KOPT-K1 (cell line): ENCODE measurements around the gene CELSR3.

Experiments
- H3K27ac ChIP-seq: fragments of 200-600 bp; sonication (generic); 2 replicates; pipeline ENCODE4 v1.5.1; 2016; ENCODE audit warnings: antibody characterized with exemption, mild to moderate bottlenecking, low read depth, low read length; ENCODE audit not compliant: poor library complexity, severe bottlenecking
- H3K36me3 ChIP-seq: fragments of 200-600 bp; sonication (generic); 2 replicates; pipeline ENCODE4 v1.5.1; 2017; ENCODE audit warnings: antibody characterized with exemption, mild to moderate bottlenecking, low read length, moderate library complexity; ENCODE audit not compliant: insufficient read depth
- H3K9me3 ChIP-seq: fragments of 200-600 bp; sonication (generic); 2 replicates; pipeline ENCODE4 v1.5.1; 2017; ENCODE audit warnings: antibody characterized with exemption, low read length, mild to moderate bottlenecking; ENCODE audit not compliant: insufficient read depth, poor library complexity, severe bottlenecking

CELSR3 gene, protein sequence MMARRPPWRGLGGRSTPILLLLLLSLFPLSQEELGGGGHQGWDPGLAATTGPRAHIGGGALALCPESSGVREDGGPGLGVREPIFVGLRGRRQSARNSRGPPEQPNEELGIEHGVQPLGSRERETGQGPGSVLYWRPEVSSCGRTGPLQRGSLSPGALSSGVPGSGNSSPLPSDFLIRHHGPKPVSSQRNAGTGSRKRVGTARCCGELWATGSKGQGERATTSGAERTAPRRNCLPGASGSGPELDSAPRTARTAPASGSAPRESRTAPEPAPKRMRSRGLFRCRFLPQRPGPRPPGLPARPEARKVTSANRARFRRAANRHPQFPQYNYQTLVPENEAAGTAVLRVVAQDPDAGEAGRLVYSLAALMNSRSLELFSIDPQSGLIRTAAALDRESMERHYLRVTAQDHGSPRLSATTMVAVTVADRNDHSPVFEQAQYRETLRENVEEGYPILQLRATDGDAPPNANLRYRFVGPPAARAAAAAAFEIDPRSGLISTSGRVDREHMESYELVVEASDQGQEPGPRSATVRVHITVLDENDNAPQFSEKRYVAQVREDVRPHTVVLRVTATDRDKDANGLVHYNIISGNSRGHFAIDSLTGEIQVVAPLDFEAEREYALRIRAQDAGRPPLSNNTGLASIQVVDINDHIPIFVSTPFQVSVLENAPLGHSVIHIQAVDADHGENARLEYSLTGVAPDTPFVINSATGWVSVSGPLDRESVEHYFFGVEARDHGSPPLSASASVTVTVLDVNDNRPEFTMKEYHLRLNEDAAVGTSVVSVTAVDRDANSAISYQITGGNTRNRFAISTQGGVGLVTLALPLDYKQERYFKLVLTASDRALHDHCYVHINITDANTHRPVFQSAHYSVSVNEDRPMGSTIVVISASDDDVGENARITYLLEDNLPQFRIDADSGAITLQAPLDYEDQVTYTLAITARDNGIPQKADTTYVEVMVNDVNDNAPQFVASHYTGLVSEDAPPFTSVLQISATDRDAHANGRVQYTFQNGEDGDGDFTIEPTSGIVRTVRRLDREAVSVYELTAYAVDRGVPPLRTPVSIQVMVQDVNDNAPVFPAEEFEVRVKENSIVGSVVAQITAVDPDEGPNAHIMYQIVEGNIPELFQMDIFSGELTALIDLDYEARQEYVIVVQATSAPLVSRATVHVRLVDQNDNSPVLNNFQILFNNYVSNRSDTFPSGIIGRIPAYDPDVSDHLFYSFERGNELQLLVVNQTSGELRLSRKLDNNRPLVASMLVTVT (N-terminal part only)

DNA sequence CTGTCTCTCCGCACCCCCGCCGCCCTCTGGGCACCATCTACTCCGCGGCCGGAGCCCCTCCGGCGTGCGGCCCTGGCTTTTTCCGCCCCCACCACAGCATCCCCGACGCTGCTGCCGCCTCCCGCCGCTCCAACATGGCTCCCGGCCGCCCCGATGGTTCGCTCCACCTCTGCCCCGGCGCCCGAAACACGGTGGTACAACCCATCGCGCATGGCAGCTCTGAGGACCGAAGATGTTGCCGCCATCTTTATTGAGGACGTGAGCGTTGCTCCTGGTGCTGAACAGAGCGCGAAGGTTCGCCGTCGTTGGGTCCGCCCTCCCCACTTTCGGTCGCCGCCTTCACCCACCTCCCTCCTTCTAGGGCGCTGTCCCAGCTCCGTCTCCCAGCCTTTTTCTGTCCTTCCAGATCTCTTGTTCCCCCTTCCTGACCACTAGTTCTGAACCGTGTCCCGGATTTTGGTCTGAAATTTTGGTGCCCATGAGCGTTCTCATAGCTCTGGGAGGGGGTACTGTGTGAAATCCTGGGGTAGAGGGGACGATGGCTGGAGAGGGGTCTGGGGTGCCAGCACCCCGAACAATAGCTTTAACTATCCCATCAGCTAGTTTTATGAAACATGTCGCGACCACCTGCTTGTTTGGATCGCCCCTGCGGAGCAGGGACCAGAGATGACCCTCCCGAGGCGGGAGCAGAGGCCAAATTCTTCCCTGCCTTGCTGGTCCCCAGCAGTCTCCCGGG lies at the start of gene CELSR3:
TSS of gene CELSR3 (minus strand) at position 134 of the 736 bp plus-strand sequence. CDS start 252 bp downstream, outside the sequence.
- Histone ChIP-seq H3K27ac (no peak within 1 kb of the TSS), H3K36me3 (0 out of 2 replicates have a peak, but pooled peaks cover 10% of the 10 kb centered on the region)

DNA sequence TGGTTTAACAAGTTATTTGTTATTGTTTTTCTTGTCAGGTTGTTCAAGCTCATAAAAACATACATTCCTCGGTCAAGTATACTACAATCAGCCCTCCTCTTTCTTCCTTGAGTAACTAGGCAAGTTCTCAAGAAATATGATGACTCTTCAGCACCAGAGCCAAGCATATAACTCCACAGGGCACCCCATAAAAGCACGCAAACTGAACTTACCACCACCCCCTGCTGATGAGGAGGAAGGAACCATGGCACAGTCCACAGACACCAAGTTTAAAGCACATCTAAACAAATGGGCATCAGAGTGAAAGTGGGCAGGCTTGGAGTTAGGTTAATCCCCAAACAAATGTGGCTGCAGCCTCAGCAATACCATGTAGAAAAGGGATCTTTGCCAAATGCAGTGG lies 49.0 kb upstream of the CELSR3 start:
- no peaks in the 10 kb centered on the region for H3K9me3 ChIP-seq
- peaks cover 81% of the 10 kb centered on the region for H3K36me3 ChIP-seq
- H3K27ac ChIP-seq: no peak overlapping the region

More for the DNA sequence above, at the start of gene CELSR3:
- H3K9me3 ChIP-seq: peaks cover 9% of the 10 kb centered on the region

DNA sequence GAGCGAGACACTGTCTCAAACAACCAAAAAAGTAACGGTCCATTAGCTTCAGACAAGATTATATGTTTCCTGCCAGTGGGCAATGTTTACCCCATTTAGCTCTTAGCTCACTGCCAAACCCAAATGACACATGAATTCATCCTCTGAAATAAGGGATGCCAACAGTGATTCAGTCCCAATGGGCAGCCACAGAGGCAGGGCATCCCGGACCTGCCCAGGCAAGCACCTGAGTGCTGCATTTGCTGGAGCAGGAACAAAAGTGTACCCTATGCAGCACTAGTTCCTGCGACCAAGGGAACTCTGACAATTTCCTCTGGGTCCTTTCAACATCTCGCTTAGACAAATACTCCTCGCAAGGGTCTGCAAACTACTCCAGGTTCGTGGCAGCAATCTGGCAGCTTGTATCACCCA lies 46.4 kb upstream of the CELSR3 start:
- H3K27ac ChIP-seq: no peak overlapping the region
- H3K36me3 ChIP-seq: peaks cover 92% of the 10 kb centered on the region
- no peaks in the 10 kb centered on the region for H3K9me3 ChIP-seq

DNA sequence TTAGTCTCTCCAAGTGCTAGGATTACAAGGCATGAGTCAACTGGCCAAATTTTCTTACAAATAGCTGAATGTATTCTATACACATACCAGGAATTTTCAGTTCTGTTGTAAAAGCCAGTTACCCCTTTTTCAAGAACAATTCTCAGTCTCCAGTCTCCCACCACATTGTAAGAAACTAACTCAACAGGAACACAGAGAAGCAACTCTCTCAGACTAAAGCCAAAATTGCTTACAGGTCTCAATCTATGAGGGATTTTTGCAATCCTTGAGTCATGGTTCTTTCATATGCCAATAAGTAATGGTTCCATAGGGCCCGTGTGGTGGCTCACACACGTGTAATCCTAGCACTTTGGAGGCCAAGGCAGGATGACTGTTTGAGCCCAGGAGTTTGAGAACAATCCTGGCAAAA lies 45.8 kb upstream of the CELSR3 start:
- Histone ChIP-seq H3K27ac (no peak overlapping the region), H3K9me3 (no peaks in the 10 kb centered on the region), H3K36me3 (peaks cover 89% of the 10 kb centered on the region)

DNA sequence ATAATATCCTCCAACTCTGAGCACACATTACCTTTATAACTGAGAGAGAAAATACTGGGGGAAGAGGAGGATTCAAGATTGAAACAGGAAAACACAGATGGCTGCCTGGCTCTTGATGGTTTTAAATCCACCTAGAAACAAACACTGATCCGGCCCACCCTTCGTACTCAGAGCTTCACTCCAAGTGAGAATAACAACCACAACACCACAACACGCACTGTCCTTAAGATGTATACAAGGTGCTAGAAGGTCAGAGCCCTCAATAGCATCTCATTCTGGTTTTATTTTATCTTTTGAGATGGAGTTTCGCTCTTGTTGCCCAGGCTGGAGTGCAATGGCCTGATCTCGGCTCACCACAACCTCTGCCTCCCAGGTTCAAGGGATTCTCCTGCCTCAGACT lies 44.5 kb upstream of the CELSR3 start:
- Histone ChIP-seq H3K9me3 (no peaks in the 10 kb centered on the region), H3K27ac (no peak overlapping the region), H3K36me3 (peaks cover 90% of the 10 kb centered on the region)

DNA sequence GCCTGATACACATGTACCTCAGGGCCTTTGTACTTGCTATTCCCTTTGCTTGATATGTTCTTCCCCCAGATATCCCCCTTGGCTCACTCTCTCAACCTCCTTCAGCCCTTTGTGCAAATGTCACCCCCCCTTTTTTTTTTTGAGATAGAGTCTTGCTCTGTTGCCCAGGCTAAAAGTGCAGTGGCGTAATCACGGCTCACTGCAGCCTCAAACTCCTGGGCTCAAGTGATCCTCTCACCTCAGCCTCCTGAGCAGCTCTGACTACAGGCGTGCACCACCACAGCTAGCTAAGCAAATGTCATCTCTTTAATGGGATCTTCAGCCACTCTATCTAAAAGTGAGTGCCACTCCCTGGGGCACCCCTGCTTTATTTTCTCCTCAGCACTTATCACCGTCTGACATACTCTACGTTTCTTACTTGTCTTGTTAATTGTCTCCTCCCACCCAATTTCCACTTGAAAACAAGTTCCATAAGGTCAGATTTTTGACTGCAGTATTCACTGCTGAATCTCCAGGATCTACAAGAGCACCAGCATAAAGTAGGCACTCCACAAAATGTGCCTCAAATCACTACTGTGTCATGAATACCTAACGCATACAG lies 39.7 kb upstream of the CELSR3 start:
- Histone ChIP-seq H3K9me3 (no peaks in the 10 kb centered on the region), H3K36me3 (peaks cover 90% of the 10 kb centered on the region), H3K27ac (no peak overlapping the region)

DNA sequence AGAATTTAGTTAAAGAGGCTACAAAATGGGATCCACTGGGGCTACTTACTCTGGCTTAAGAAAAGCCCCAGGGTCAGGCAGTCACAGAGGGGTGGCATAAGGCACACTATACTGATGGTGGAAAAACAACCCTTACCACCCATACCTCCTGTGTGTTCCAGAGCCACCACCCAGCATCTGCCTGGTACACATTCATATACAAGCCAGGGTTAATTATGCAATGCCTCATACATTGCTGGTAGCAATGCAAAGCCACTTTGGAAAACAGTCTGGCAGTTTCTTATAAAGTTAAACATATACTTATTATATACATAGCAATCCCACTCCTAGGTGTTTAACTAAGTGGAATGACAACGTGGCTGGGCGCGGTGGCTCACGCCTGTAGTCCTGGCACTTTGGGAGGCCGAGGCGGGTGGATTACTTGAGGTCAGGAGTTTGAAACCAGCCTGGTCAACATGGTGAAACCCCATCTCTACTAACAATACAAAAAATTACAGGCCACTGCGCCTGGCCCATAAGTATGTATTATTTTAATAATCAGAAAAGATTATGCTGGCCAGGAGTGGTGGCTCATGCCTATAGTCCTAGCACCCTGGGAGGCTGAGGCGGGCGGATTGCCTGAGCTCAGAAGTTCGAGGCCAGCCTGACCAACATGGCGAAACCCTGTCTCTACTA lies 38.2 kb upstream of the CELSR3 start:
- peaks cover 84% of the 10 kb centered on the region for H3K36me3 ChIP-seq
- H3K9me3 ChIP-seq: no peaks in the 10 kb centered on the region
- H3K27ac ChIP-seq: no peak overlapping the region

DNA sequence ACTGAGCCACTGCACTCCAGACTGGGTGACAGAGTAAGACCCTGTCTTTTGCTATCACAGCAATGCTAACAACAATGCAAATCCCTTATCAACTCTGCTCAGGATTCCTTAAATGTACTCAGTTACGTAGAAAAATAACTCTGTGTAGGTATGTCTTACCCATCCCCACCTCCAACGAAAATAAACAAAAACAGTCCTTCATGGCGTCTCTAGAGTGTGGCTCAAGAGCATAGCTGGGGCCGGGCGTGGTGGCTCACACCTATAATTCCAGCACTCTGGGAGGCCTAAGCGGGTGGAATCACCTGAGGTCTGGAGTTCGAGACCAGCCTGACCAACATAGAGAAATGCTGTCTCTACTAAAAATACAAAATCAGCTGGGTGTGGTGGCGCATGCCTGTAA lies 36.2 kb upstream of the CELSR3 start:
- H3K36me3 ChIP-seq: peaks cover 83% of the 10 kb centered on the region
- no peak overlapping the region for H3K27ac ChIP-seq
- H3K9me3 ChIP-seq: no peaks in the 10 kb centered on the region

DNA sequence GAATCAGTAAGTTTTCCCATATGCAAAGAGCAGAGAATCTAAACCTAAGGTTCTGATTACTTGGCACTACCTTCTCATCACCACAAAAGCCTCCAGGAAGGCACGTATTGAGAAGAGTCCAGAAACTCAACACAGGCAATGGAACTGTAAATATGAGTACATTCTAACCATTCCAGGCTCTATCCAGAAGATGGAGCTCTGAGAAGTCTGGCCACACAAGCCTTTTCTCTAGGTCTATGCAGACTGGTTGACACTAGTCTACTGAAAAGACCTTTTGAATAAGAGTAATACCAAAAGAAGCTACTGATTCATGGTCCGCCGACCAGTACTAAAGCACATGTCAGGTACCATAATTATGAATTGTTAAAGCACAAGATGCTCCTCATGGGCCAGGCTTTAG lies 35.3 kb upstream of the CELSR3 start:
- Histone ChIP-seq H3K9me3 (no peaks in the 10 kb centered on the region), H3K36me3 (peaks cover 87% of the 10 kb centered on the region), H3K27ac (no peak overlapping the region)

DNA sequence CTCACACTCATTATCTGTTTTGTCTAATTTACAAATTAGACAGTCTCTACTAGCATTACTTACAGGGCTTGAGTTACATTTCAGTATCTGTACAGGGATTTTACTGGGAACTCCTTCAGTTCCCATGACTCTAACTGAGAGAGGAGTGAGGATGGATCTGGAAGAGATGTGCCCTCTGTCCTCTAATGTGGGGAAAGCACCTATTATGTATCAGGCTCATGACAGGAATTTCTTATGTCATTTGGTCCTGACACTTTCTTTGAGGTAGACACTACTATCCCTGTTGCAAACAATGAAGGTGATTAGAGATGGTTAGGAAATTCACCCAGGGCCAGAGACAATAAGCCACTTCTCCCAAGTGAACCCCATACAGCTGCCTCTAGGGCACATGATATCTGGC lies 33.9 kb upstream of the CELSR3 start:
- peaks cover 87% of the 10 kb centered on the region for H3K36me3 ChIP-seq
- no peaks in the 10 kb centered on the region for H3K9me3 ChIP-seq
- H3K27ac ChIP-seq: no peak overlapping the region

DNA sequence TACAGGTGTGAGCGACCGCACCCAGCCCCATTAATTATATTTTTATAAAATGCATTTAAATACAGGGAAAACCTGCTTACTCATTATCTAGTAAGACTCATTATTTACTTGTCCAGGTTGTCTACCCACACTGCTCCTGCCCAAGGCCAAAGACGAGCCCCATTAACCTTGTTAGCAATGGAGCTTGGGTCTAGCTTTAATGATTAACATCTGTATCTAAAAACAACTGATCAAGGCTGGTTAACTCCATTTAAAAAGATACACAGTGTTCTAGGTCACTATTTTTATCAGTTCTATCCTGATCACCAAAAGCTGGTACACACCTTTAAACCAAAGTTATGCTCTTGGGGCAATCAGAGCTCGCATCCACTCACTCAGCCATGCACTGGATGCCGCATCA lies 33.5 kb upstream of the CELSR3 start:
- Histone ChIP-seq H3K27ac (no peak overlapping the region), H3K36me3 (peaks cover 89% of the 10 kb centered on the region), H3K9me3 (no peaks in the 10 kb centered on the region)

DNA sequence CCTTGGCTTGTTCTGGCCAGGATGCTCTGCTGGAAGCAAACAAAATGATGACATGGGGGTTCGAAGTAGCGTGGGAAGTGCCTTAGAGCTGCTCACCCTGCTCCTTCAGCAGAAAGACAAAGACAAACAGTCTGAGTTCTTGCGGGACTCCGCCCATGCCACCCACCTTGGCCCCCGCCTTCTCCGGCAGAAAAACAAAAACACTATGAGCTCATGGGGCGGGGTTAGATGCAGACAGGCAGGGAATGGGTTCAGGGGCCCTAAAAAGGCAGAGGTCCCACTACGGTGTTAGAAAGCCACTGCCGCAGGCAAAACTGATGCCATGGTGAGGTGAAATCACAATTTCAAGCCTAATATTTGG lies 32.7 kb upstream of the CELSR3 start:
- H3K36me3 ChIP-seq: peaks cover 90% of the 10 kb centered on the region
- H3K27ac ChIP-seq: no peak overlapping the region
- H3K9me3 ChIP-seq: no peaks in the 10 kb centered on the region

DNA sequence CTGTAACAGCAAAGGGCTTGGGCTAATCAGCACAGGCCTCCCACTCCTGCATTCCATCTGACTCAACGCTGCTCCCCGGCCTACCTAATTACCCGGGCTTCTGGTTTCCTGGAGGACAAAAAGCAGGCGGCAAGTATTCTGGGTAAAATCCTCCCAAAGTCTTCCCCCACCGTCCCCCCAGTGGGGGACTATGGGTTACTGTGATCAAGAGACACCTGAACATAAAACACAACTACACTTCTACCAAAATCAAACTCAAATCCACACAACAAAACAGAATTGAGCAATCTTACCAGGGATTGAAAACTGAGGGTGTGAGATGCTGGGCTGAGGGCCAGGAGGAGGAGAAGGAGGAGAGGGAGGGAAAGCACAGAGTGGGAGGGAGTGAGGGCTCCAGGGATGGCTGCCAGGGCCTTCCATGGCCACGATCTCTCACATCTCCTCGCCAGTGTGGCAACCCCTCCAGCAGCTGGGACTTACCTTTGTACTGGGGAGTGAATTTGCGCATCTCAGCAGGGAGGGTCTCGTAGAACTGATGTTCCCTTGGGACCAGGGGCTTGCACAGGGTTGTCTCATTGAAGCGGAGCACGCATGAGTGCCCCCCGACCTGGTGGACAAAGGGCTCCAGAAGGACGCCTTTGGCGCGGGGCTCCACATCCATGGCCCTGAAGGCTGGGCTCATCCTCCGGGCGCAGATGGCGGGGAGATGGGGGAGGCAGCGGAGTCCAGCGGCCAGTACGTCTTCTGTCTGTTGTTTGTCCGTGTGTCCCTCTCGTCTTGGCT lies 32.1 kb upstream of the CELSR3 start:
- H3K9me3 ChIP-seq: no peaks in the 10 kb centered on the region
- peaks cover 90% of the 10 kb centered on the region for H3K36me3 ChIP-seq
- H3K27ac ChIP-seq: no peak overlapping the region
